Cardiac atrium fibroblast (primary cell): ENCODE results near the gene MRM2. TPM values are rescaled to one million over a fixed set of nuclear protein-coding genes. Genes with fewer than 3 reads are reported as not detected.

Experiments
- total RNA-seq: library from RNA; depleted of rRNA; stranded (reverse); fragments of >200 nt; gene quantifications from 2 replicates; pipeline ENCODE4 v1.2.3, GENCODE V29; 2015

The MRM2 gene
- total RNA-seq = 20.3 and 28.5 TPM in 2 replicates

GRCh38 chr7:2241580-2242540 is at the start of gene MRM2, which contains the start of gene NUDT1:
TSS of gene MRM2 (minus strand) at chr7:2242205. CDS start at chr7:2242169, 36 bp downstream.
TSS of gene NUDT1 (plus strand) at chr7:2242226. CDS start at chr7:2244575, 2,349 bp downstream.

GRCh38 chr7:2232766-2233520 is 9.1 kb downstream of the MRM2 start, which contains the start of gene MAD1L1:
TSS of gene MAD1L1 (minus strand) at chr7:2232945. CDS start at chr7:2230133, 2,812 bp downstream.

Other genes with a start within 250 kb of the MRM2 start
- 37.2 and 37.9 TPM in 2 replicates for gene MAD1L1, start 9.3 kb downstream of the MRM2 start, total RNA-seq
- gene NUDT1, start within 50 bp of the MRM2 start, total RNA-seq = 22.6 and 22.8 TPM in 2 replicates
- 12.3 and 28.4 TPM in 2 replicates for gene SNX8, start 72.2 kb upstream of the MRM2 start, total RNA-seq
- 145 and 161 TPM in 2 replicates for gene EIF3B, start 112.6 kb upstream of the MRM2 start, total RNA-seq
- 12.8 and 28.8 TPM in 2 replicates for gene CHST12, start 161.4 kb upstream of the MRM2 start, total RNA-seq
- not detected in 2 replicates for gene GRIFIN, start 234.2 kb upstream of the MRM2 start, total RNA-seq